Aorta (tissue), 5 donors: ENCODE data around the gene MX2. TPM values are rescaled to one million over a fixed set of nuclear protein-coding genes. Genes with fewer than 3 reads are reported as not detected.
"Not testable (repeated sequence)": the region's sequence is repeated elsewhere in the genome, so short reads cannot be mapped to it uniquely, and the experiment has no call there.

ENCODE experiments used
- ATAC-seq: fragments of 200-7000 bp; cut with Tn5 transposase; one replicate; pipeline ENCODE4 v1.9.1; 2022; ENCODE audit warnings: moderate library complexity; ENCODE audit not compliant: low FRiP score
- DNase-seq, 2 donors: peaks; one replicate each; pipeline ENCODE4 v3.0.0-alpha.2; 2020
- H3K27ac ChIP-seq, 2 donors: one replicate each; pipeline ENCODE4 v1.5.1; 2013; ENCODE audit warnings: low read length in 2 of 2, mild to moderate bottlenecking in 2 of 2, moderate library complexity in 2 of 2, control low read depth in 1 of 2, inconsistent platforms in 1 of 2, low read depth in 1 of 2
- H3K27me3 ChIP-seq, 2 donors: one replicate each; pipeline ENCODE4 v1.6.1; 2013; ENCODE audit warnings: control low read depth in 1 of 2, low read length in 1 of 2, mild to moderate bottlenecking in 1 of 2, moderate library complexity in 1 of 2; ENCODE audit not compliant: insufficient read depth in 2 of 2, control insufficient read depth in 1 of 2
- H3K36me3 ChIP-seq, 2 donors: one replicate each; pipeline ENCODE4 v1.6.1; 2013; ENCODE audit warnings: control low read depth in 1 of 2, low read length in 1 of 2, mild to moderate bottlenecking in 1 of 2; ENCODE audit not compliant: insufficient read depth in 2 of 2, control insufficient read depth in 1 of 2
- H3K4me1 ChIP-seq, 2 donors: one replicate each; pipeline ENCODE4 v1.6.1; 2013; ENCODE audit warnings: low read length in 2 of 2, control low read depth in 1 of 2, mild to moderate bottlenecking in 1 of 2, moderate library complexity in 1 of 2; ENCODE audit not compliant: insufficient read depth in 2 of 2, control insufficient read depth in 1 of 2
- H3K4me3 ChIP-seq, 2 donors: one replicate each; pipeline ENCODE4 v1.5.1; 2013; ENCODE audit warnings: low read length in 2 of 2, control low read depth in 1 of 2, mild to moderate bottlenecking in 1 of 2
- H3K9me3 ChIP-seq: one replicate; pipeline ENCODE4 v1.6.1; 2013; ENCODE audit warnings: mild to moderate bottlenecking, low read length; ENCODE audit not compliant: control insufficient read depth
- WGBS, 2 donors: extraction: QIAGEN DNeasy Blood & Tissue Kit; methylation state at CpG; one replicate each; pipeline ENCODE4 v1.1.7; 2013; 5-methylcytosine and 5-hydroxymethylcytosine counted together
- intact Hi-C, 2 donors: fragments of 100-400 bp; cut with DNase I; formaldehyde crosslinking; loops; one replicate each; pipeline versions ENCODE4 v1.14.2 to v1.15.0; 2022
- long read RNA-seq, 2 donors: library from polyadenylated mRNA; unstranded; transcript quantifications; one replicate each; pipeline ENCODE4 v2.0.0, GENCODE V29; 2020 to 2021
- polyA plus RNA-seq, 2 donors: library from polyadenylated mRNA; stranded (reverse); fragments of 200-250 nt; gene quantifications; one replicate each; pipeline ENCODE4 v1.2.3, GENCODE V29; 2013
- total RNA-seq, 2 donors: library from RNA; stranded (reverse); fragmentation: NEBNext Ultra II Directional; extraction: Animal tissue kit (Norgen Biotek cat#: 25700); gene quantifications; one replicate each; pipeline ENCODE4 v1.2.1, GENCODE V29; 2021
- donor health status: healthy with polysubstance abuse.
- donor health status: Bipolar disorder and iron deficiency.
- donor health status: DM: no; HTN: no; CAD: no.
- donor health status: DM: no; HTN: no; CAD: no.
- donor health status: DM: yes; HTN: yes; CAD: no.

MX2 gene
- total RNA-seq (10 to 100 TPM; 21.5 to 21.8 TPM), polyA plus RNA-seq (1 to 10 TPM in 1 of 2 donors, under 1 TPM in 1; 0.69 to 3.5 TPM)
- long read RNA-seq, donor 1, transcript MX2-201 (14 exons, 3,042 nt): major isoform, 23 of 36 reads
- long read RNA-seq, donor 1, partial matches to known transcripts: 5 of 36 reads
- long read RNA-seq, donor 1, other reads (novel, unspliced or antisense): 8 of 36 reads
- long read RNA-seq, donor 2, partial matches to known transcripts: 1 of 6 reads
- long read RNA-seq, donor 2, other reads (novel, unspliced or antisense): 4 of 6 reads

- Histone ChIP-seq H3K9me3 (no peaks in the 10 kb centered on the region), H3K4me1 (no peaks in the 10 kb centered on the region)
- intact Hi-C loops: loop anchor here in 1 of 2 donors (10.0 kb wide), 1 partner anchor 237 kb away; no protein-coding TSS in a partner anchor
Observed at GRCh38 chr21:41361786-41362604, at the start of gene MX2. TSS of gene MX2 (plus strand) at chr21:41362027. CDS start at chr21:41376907, 14,880 bp downstream.

GRCh38 chr21:41313285-41314164 lies 48.3 kb upstream of the MX2 start:
- intact Hi-C loops, H3K9me3 ChIP-seq, ATAC-seq, H3K27ac ChIP-seq, H3K27me3 ChIP-seq, H3K4me1 ChIP-seq, DNase-seq, H3K36me3 ChIP-seq, H3K4me3 ChIP-seq: not testable (repeated sequence)
- 94% methylated on average over 4 to 5 of the region's 8 CpGs for WGBS, 2 donors

More at GRCh38 chr21:41361786-41362604, at the start of gene MX2:
- 67 to 72% methylated on average over 24 of the region's 24 CpGs for WGBS, 2 donors
- ATAC-seq: peak; percentile 75
- Histone ChIP-seq H3K4me3 (no peak within 1 kb of the TSS), H3K27ac (no peak within 1 kb of the TSS), H3K27me3 (no peaks in the 10 kb centered on the region), H3K36me3 (no peaks in the 10 kb centered on the region)
- peak; percentile 76 to 82 for DNase-seq

- Histone ChIP-seq H3K9me3 (peaks cover 1% of the 10 kb centered on the region), H3K27ac (no peak overlapping the region), H3K4me3 (no peak overlapping the region), H3K36me3 (no peaks in the 10 kb centered on the region), H3K27me3 (no peaks in the 10 kb centered on the region), H3K4me1 (no peaks in the 10 kb centered on the region)
- WGBS, 2 donors: 94% methylated on average over 6 of the region's 6 CpGs
- intact Hi-C loops: no loop called here
- no peak for DNase-seq
- no peak for ATAC-seq
Observed at GRCh38 chr21:41315726-41316125, 46.1 kb upstream of the MX2 start.

- H3K27me3 ChIP-seq: no peaks in the 10 kb centered on the region
- no peaks in the 10 kb centered on the region for H3K36me3 ChIP-seq
- peaks cover 1% of the 10 kb centered on the region for H3K9me3 ChIP-seq
- peak within 1 kb of the TSS in 1 of 2 donors; percentile 2 for H3K4me3 ChIP-seq
- intact Hi-C loops: no loop called here
- DNase-seq: peak in 1 of 2 donors; percentile 71
- peak; percentile 17 for ATAC-seq
- no peak within 1 kb of the TSS for H3K27ac ChIP-seq
- 2% methylated on average over 52 to 55 of the region's 55 CpGs for WGBS, 2 donors
- no peaks in the 10 kb centered on the region for H3K4me1 ChIP-seq
Observed at GRCh38 chr21:41316200-41317062, 45.4 kb upstream of the MX2 start, which contains the start of gene FAM3B. TSS of gene FAM3B (plus strand) at chr21:41316801. CDS start at chr21:41316880, 79 bp downstream.

- Histone ChIP-seq H3K4me3 (no peak overlapping the region), H3K9me3 (peaks cover 1% of the 10 kb centered on the region), H3K36me3 (no peaks in the 10 kb centered on the region), H3K27ac (no peak overlapping the region), H3K27me3 (no peaks in the 10 kb centered on the region), H3K4me1 (no peaks in the 10 kb centered on the region)
- whole genome bisulfite sequencing, 2 donors: 11 to 13% methylated on average over 19 of the region's 19 CpGs
- intact Hi-C loops: no loop called here
- ATAC-seq (peak; percentile 30), DNase-seq (no peak)
Observed at GRCh38 chr21:41317063-41317392, 44.8 kb upstream of the MX2 start.

GRCh38 chr21:41317458-41317857 lies 44.4 kb upstream of the MX2 start:
- intact Hi-C loops: no loop called here
- WGBS, 2 donors: 79 to 80% methylated on average over 10 of the region's 10 CpGs
- ATAC-seq (no peak), DNase-seq (no peak)
- Histone ChIP-seq H3K4me1 (no peaks in the 10 kb centered on the region), H3K9me3 (peaks cover 1% of the 10 kb centered on the region), H3K27ac (no peak overlapping the region), H3K36me3 (no peaks in the 10 kb centered on the region), H3K27me3 (no peaks in the 10 kb centered on the region), H3K4me3 (no peak overlapping the region)

GRCh38 chr21:41318218-41318617 lies 43.6 kb upstream of the MX2 start:
- peaks cover 1% of the 10 kb centered on the region for H3K9me3 ChIP-seq
- no peak overlapping the region for H3K27ac ChIP-seq
- 95% methylated on average over 9 of the region's 9 CpGs for WGBS, 2 donors
- no peaks in the 10 kb centered on the region for H3K4me1 ChIP-seq
- ATAC-seq: no peak
- H3K27me3 ChIP-seq: no peaks in the 10 kb centered on the region
- no peaks in the 10 kb centered on the region for H3K36me3 ChIP-seq
- DNase-seq: no peak
- intact Hi-C loops: no loop called here
- no peak overlapping the region for H3K4me3 ChIP-seq

- Histone ChIP-seq H3K27me3 (no peaks in the 10 kb centered on the region), H3K4me3 (no peak overlapping the region), H3K4me1 (no peaks in the 10 kb centered on the region), H3K9me3 (no peaks in the 10 kb centered on the region), H3K36me3 (no peaks in the 10 kb centered on the region), H3K27ac (no peak overlapping the region)
- no peak for ATAC-seq
- 89% methylated on average over 7 of the region's 7 CpGs for WGBS, 2 donors
- intact Hi-C loops: no loop called here
- DNase-seq: no peak
Observed at GRCh38 chr21:41319273-41319672, 42.6 kb upstream of the MX2 start.
